GM19099 (cell line): ENCODE data around the gene DPH1.

ENCODE experiments used
- POLR2A ChIP-seq: IDR thresholded peaks from 3 replicates; pipeline ENCODE4 v1.6.1; 2011; ENCODE audit warnings: low read depth; ENCODE audit not compliant: insufficient read length; ENCODE audit errors: extremely low read depth

DPH1 gene

DNA sequence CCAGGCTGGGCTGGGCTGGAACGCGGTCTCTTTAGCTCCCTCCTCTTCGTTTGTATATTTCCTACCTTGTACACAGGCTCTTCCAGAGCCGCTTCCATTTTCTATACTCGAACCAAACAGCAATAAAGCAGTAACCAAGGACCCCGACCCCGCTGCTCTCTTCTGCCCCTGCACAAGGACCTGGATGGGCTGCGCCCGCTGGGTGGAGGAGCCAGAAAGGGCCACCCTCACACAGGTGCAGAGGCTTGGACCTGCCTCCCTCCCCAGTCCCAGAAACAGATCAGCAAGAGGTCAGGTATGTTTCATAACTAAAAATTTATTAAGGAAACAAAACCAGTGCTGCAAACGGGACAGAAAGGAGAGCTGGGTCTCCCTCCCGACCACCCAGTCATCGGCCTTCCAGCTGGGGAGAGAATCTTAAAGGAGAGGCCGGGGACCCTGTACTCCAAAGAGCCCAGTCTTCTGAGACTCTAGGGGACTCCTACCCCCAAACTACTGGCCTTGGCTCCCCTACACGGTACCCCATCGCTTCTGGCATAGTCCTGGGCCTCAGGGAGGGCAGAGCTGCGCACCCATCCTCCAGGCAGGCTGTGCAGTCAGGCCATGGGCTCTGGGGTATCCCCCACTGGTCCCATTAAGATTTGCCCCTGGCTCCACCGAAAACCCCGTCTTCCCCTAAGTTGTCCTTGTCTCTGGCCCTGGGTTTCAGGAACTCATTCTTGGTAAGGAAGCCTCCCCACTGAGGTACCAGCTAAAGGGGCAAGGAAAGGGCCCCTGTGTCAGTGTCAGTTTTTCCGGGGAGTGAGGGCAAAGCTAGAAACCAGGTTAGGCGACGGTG, 29.8 kb downstream of the DPH1 start:
- no peak for TF ChIP-seq POLR2A

DNA sequence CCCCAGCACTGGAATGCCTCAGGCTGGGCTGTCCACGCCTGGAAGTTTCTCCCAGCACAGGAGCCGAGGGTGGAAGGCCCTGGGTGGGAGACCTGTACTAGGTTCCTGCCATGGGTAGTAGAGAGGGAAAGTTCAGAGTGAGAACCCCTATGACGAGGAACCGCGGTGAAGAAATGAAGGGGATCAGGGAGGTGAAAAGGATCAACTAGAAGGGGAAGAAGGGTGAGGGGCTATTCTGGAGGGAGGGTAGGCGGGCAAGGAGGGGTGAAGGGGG, 30.4 kb downstream of the DPH1 start:
- TF ChIP-seq POLR2A, result no peak

DNA sequence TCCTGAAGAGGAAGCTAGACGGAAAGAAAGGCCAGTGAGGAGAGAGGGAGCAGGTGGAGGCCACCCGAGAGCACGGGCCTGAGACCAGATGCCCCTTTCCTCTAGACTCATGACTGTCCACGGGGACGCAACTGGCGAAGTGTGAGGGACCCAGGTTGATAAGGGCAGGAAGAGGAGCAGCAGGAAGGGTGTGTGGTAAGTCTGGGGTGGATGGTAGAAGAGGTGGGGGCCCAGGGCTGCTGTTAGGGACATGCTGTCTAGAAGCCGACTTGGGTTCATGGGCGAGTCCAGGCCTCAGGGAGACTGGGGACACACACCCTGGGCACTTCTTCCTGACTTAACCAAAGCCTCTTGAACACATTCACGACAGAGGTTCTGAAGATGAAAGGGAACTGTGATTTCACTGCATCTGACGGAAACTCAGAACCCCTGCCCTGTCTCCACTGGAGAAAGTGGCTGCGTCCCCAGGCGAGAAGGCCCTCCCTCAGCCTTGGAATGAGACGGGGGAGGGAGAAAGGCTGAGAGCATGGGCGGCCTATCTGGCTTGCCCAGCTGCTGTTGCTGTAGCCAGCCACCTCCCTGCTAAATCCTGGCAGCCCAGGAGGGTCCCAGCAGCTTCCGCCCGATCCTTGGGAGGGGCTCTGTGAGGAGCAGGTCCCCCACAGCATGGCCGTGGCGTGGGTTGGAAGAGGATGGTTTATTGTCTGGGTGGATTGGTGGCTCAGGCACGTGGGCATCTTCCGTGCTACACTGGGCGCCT, 30.9 kb downstream of the DPH1 start:
- peak; percentile 24 for TF ChIP-seq POLR2A

DNA sequence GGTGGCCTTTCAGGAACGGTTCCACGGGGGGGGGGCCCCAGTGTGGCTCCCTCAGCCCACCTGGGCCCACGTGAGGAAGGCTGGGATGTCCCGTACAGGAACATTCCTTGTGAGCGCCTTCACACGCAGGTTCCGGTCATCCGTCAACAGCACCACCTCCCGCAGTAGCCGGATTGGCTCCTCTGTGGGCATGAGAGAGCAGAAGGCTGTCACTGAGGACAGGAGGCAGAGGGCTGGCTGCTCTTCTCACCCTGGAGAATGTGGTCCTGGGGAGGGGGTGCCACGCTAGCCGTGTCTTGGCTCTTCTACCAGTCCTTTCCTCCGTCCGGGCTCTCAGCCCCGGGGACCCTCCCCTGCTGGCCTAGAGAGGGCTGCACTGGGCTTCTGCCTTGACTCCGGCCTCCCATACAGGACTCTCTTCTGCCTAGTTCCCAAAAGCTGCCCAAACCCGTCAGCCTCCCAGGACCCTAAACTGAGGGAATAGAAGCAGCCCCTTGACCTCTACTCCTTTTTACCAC, 31.5 kb downstream of the DPH1 start:
- TF ChIP-seq POLR2A, result no peak

DNA sequence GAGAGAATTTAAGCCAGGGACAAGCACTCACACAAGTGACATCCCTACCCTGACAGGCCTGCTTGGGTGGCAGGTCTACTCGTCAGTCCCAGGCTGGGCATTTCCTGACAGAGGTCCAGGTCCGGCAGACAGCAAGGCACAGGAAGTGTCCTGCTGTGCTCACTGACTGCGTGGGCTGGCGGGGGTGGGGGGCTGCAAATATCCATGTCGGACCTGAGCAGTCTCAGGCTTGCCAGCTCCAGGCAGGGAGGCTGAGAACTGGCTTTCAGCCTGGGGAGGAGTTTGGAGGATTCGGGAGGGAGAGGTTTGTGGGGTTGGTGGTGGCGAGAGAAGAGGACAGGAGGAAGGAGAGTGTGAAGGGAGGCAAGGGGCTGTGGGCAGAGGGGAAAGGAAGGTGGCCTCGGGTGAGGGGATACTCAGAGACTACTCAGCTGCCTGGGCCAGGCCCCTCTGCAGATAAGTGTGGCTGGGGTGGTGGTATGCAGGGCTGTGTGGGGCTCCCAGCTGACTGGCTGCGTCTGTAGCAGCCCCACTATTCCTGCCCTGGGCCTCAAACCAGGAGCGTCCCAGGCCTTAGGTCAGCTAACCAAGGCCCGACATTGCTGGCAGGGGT, 32.7 kb downstream of the DPH1 start:
- peak; percentile 43 for TF ChIP-seq POLR2A

DNA sequence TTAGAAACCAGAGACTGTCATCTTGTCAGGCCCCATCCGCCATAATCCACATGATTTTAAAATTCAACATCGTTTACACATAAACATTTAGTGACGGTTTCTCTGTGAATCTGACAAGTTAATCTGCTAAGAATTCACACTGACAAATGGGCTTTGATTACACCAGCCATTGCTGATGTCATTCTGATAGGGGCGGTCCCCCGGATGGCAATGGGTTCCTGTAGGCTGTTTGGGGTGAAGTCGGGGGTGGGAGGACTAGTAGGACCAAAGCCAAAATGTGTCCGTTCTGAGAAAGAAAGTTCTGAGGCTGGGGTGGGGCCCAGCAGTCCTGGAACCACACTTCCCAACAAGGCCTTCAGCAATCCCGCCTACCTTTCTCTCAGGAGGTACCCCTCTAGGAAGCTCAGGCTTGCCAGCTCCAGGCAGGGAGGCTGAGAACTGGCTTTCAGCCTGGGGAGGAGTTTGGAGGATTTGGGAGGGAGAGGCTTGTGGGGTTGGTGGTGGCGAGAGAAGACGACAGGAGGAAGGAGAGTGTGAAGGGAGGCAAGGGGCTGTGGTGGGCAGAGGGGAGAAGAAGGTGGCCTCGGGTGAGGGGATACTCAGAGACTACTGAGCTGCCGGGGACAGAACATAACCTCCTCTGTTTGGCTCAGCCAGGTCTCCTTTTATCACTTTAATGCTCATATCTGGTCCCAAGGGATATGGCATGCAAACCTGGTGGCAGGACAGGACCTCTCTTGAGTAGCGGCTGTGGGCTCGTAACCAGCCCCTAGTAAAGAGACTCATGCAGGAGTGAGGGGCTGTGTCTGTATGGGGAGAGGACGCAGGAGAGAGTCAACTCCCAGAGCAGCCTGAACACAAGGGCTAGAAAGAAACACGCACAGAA, 33.6 kb downstream of the DPH1 start:
- peak; percentile 14 for TF ChIP-seq POLR2A

DNA sequence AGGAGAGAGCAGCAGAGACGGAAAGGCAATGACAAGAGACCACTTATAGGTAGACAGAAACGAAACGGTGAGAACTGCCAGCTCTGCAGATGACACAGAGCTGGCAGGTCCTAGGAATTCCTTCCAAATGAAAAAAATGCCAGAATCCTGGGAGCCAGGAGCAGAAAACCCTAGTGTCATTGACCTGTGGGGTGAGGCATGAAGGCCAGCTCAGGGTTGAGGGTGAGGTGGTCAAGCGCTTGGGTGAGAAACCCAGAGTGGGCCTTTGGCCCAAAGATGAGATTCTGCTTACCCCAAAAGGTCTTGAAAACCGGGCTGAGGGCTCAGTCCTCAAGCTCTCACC, 34.2 kb downstream of the DPH1 start:
- TF ChIP-seq POLR2A, result no peak

DNA sequence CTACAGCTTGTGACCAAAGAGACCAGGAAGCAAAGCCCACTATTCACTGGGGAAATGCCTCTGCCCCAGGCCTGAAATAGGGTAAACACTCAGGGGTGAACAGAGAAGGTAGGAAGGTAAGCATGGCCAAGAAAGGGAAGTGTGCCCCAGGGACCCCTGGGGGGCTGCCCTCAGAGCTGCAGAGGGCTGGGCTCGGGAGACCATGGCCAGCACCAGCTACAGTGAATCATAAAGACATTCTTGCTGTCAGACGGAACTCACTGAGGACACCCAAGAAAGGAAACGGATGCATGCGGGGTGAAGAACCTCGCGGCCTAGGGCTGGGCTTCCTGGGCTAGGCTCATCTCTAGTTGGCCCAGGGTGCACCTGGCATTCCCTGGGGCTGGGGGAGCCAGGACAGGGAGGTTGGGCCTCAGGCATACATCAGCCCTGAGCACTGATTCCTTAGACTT, 34.6 kb downstream of the DPH1 start:
- TF ChIP-seq POLR2A, result no peak

DNA sequence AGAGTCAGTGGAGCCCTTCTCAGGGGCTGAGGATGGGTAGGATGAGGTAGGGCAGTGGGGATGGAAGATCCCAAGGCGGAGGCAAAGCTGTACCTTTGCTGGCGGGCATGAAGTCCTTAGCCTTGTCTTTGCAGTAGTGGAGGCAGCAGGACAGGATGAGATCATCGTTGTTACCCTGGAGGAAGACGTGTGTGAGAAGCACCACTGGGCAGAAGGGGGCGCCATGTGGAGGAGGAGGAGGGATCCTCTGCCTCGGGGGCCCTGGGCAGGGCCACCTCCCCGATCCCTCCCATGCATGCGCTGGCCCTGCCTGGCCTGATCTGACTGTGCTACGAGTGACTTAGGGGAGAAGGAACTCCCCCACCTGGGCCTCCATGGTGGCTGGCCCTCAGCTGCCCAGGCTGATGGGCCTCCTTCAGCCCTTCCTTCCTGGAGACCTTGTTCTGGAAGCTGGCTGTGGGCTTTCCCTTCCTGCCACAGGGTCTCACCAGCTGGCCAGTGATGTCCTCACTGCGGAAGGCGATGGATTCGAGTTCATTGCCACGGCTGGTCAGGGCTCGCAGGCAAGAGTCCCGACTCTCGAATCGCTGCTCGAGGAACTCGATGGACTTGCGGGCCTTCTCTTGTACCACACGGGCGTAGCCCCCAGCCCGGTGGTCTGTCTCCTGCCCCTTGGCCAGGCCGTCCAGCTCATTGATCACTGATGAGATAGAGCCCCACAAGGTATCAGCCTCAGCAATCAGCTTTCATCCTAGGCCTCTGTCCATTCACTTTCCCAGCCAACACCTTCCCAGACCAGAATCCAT, 35.2 kb downstream of the DPH1 start:
- no peak for TF ChIP-seq POLR2A

DNA sequence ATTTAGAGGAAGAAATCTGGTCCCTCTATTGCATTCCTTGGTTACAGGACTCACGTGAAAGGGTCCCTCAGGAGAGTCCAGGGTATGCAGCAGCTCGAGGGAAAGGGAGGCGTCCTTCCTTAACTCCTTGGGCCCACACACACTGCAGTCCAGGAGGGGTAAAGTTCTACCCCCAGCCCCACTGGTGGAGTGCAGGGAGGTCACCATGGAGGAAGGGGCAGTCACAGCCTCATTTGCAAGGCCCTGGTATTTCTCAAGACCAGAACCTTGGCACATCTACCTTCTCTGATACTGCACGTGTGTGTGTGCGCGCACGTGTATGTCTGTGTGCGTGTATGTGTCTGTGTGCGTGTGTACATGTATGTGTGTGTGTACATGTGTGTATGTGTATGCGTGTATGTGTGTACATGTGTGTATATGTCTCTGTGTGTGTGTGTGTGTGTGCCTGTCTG, 36.0 kb downstream of the DPH1 start:
- TF ChIP-seq POLR2A, result no peak

DNA sequence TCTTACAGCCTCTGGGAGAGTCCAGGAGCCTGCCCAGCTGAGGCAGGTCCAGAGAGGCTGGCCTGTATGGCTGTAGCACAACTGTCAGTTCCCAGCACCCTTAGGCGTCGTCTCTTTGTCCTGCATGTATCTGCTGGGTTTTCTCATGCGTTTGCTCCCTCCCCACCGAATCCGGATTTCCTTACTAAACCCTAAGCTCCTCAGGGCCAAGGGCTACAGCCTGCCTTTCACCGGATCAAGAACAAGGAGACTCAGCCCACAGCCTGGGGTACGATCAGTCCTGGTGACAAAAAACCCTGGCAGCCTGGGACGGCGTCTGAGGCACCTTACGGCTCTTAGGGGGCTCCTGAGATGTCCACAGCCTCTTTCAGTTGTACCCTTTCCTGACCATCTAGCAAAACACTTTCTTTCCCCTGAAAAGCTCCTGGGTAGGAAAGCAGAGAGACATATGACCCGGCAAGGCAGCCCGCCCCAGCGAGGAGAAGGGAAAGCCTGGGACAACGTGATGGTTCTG, 37.2 kb downstream of the DPH1 start:
- TF ChIP-seq POLR2A, result no peak

DNA sequence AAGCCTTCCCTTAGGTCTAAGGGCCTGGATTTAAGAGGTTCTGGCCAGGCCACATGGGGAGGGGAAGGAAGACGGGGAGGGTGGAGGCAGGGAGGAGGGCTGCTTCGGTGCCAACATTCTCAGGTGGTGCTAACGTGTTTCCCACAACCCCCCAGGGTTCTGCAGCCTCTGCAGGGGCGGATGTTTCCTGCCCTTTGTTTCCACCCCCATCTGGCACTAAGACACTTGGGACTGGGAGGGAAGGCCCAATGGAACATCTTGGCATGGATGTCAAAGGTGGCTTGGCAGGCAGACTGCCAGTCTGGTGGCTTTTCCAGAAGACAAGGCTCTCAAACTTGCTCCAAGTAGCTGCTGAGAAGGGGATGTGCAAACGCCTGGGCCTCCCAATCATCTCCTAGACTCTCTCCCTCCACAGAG, 37.7 kb downstream of the DPH1 start:
- no peak for TF ChIP-seq POLR2A

DNA sequence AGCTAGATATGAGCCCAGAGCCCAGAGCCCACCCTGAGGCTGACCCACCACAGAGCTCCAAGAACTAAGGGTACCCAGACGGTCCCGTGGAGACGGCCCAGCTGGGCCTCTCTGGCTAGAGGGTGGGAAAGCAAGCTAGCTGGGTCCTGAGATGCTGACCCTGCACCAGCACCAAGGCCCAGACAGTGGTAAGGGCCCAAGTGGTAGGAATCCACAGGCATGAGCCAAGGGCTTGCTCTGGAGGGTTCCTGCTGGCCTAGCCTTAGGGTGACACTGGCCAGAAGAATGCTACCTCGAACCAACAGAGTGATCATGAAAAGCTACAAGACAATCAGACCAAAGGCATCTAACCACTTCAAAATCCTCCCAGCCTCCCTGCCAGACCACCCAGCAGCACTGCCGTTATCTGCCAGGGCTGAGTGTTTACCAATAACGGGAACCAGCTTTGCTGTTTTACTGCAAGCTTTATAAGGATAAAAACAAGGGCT, 38.1 kb downstream of the DPH1 start:
- TF ChIP-seq POLR2A, result no peak

DNA sequence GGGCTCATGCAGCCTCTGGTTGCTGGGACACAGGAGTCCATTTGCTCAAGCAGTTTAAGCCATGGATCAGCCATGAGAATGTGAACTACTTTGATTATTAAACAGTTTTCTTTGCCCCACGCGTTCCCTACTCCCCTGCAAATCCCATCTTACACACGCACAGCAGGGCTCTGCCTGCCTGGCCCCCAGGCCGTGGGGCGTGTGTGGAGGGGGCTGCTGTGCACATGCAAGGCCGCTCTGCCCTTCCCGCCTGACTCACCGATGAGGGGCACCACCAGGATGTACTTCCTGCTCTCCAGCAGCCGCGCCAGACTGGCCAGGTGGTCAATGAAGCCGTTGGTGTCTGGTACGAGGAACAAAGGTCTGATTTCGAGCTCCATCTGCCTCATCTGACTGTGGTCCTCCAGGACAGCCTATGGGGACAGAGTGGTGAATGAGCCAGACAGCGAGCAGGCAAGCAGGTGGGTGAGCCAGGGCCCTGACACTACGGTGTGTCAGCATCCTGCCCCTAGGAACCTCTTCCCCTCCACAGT, 38.6 kb downstream of the DPH1 start:
- no peak for TF ChIP-seq POLR2A
